Tibial nerve (tissue), 3 donors: ENCODE measurements around the gene NEK11.

Source experiments
- EP300 ChIP-seq, 2 donors: sonication (generic); formaldehyde crosslinking; IDR thresholded peaks; one replicate each; pipeline ENCODE4 v1.6.1; 2017; ENCODE audit warnings: antibody characterized with exemption in 2 of 2, mild to moderate bottlenecking in 1 of 2
- POLR2A ChIP-seq, 2 donors: fragments of 450-650 bp; IDR thresholded peaks; one replicate each; pipeline ENCODE4 v1.6.1; 2017; ENCODE audit warnings: antibody characterized with exemption in 2 of 2, mild to moderate bottlenecking in 2 of 2, moderate library complexity in 2 of 2

DNA sequence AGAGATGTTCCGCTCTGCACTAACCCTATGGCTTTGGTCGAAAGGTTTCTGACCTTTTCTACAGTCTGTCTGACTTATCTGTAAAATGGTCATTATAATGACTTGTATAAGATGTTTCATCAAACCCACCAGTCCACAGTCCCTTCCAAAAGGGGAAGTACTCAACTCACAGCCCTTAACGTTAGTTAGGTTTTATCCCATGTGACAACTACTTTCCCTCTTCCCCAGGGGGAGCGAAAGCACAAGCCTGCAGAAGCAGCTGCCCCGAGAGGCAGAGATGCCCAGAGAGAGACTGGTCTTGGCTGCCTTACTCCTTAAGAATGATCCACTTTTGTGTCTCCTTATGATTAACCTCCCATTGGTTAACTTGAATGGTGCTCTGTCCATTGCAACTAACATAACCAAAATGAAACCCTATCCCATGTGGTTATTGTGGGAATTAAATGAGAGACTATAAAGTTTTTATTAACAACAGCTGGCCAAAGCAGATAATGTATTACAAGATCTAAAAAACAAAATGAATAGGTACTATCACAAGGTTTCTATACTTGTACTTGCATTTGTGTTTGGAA, 6.5 kb upstream of the NEK11 start:
- TF ChIP-seq POLR2A (IDR thresholded peaks at IDR 0.05) (no peak), EP300 (IDR thresholded peaks at IDR 0.05) (no peak)
